OCI-LY7 (cell line): Measurements from ENCODE around the gene EED. TPM values are rescaled to one million over a fixed set of nuclear protein-coding genes. Genes with fewer than 3 reads are reported as not detected.

Source experiments
- BruUV-seq: library from RNA; stranded (reverse); fragments of 400-500 nt; replicated peaks from 2 replicates; lab custom pipeline; 2021; lab: Mats Ljungman, UMichigan
- CTCF ChIA-PET: fragments of 300-600 bp; sonication (Branson Sonifier 250); formaldehyde crosslinking; loops from one replicate; lab custom pipeline; 2022; ENCODE audit warnings: antibody characterized with exemption; ENCODE audit not compliant: unreplicated experiment; lab: Charles Lee
- POLR2A ChIA-PET: fragments of 300-600 bp; sonication (Branson Sonifier 250); formaldehyde crosslinking; loops from one replicate; lab custom pipeline; 2022; ENCODE audit warnings: antibody characterized with exemption; lab: Charles Lee
- DNase-seq: peaks from one replicate; pipeline ENCODE4 v3.0.0-alpha.2; 2015; ENCODE audit warnings: low spot score
- H2AFZ ChIP-seq: fragments of 200-600 bp; sonication (generic), shearing (Covaris generic); 2 replicates; pipeline ENCODE4 v1.6.1; 2014; ENCODE audit warnings: mild to moderate bottlenecking, antibody characterized with exemption, low read length, moderate library complexity
- H3K27ac ChIP-seq: fragments of 200-600 bp; sonication (generic); 2 replicates; pipeline ENCODE4 v1.5.1; 2014; ENCODE audit warnings: mixed run types, low read depth, mild to moderate bottlenecking, moderate library complexity, low read length, inconsistent platforms; ENCODE audit not compliant: poor library complexity, severe bottlenecking
- H3K36me3 ChIP-seq: fragments of 200-600 bp; sonication (generic); 2 replicates; pipeline ENCODE4 v1.6.1; 2014; ENCODE audit warnings: mild to moderate bottlenecking, antibody characterized with exemption, low read length, moderate library complexity, mixed read lengths; ENCODE audit not compliant: insufficient read depth
- H3K4me1 ChIP-seq: fragments of 200-600 bp; sonication (generic); 2 replicates; pipeline ENCODE4 v1.5.1; 2014; ENCODE audit warnings: mild to moderate bottlenecking, low read length; ENCODE audit not compliant: insufficient read depth, poor library complexity, severe bottlenecking
- H3K4me2 ChIP-seq: fragments of 200-600 bp; sonication (generic); 2 replicates; pipeline ENCODE4 v1.6.1; 2014; ENCODE audit warnings: mild to moderate bottlenecking, low read length
- H3K4me3 ChIP-seq: fragments of 200-600 bp; sonication (generic); 2 replicates; pipeline ENCODE4 v1.5.1; 2014; ENCODE audit warnings: mild to moderate bottlenecking, low read depth, low read length; ENCODE audit not compliant: poor library complexity, severe bottlenecking
- H3K79me2 ChIP-seq: fragments of 200-600 bp; sonication (generic); 2 replicates; pipeline ENCODE4 v1.6.1; 2016; ENCODE audit warnings: low read depth, mild to moderate bottlenecking, low read length, moderate library complexity, mixed read lengths; ENCODE audit not compliant: insufficient read depth
- H3K9me2 ChIP-seq: fragments of 200-600 bp; sonication (generic); 2 replicates; pipeline ENCODE4 v1.6.1; 2016; ENCODE audit warnings: mild to moderate bottlenecking, low read length, mixed read lengths; ENCODE audit not compliant: insufficient read depth
- H3K9me3 ChIP-seq: fragments of 200-600 bp; sonication (generic); 2 replicates; pipeline ENCODE4 v1.6.1; 2014; ENCODE audit warnings: mild to moderate bottlenecking, mixed run types, low read length, mixed read lengths
- H4K20me1 ChIP-seq: fragments of 200-600 bp; sonication (generic); 2 replicates; pipeline ENCODE4 v1.6.1; 2014; ENCODE audit warnings: mild to moderate bottlenecking, antibody characterized with exemption, low read length, moderate library complexity, mixed read lengths; ENCODE audit not compliant: insufficient read depth
- CTCF ChIP-seq: fragments of 200-600 bp; sonication (generic); conservative IDR thresholded peaks from 2 replicates; pipeline ENCODE4 v1.5.1; 2014; ENCODE audit warnings: mild to moderate bottlenecking, antibody characterized with exemption, low read length, moderate library complexity, mixed read lengths
- EZH2phosphoT487 ChIP-seq: fragments of 200-600 bp; sonication (generic); IDR thresholded peaks from 2 replicates; pipeline ENCODE4 v1.6.1; 2018; ENCODE audit warnings: low read depth, borderline replicate concordance, mild to moderate bottlenecking, mixed run types, antibody characterized with exemption, low read length, moderate library complexity, mixed read lengths
- intact Hi-C: fragments of 100-400 bp; cut with micrococcal nuclease; formaldehyde crosslinking; loops from one replicate; pipeline ENCODE4 v1.10.0; 2022; ENCODE audit not compliant: unreplicated experiment
- total RNA-seq, 2 experiments: library from RNA; depleted of rRNA in 1 of 2; stranded (reverse); fragments of >200 nt in 1 of 2; shearing (Covaris generic) in 1 of 2; gene quantifications; 2 replicates each; pipeline ENCODE4 v1.2.3, GENCODE V29; 2014 to 2022

Gene EED
- total RNA-seq, 2 experiments from 2014 or later = 25.2 to 40.2 TPM

GRCh38 chr11:86292912-86293616 is 48.5 kb downstream of the EED start:
- no TSS peak for BruUV-seq
- no peak overlapping the region for H3K4me2 ChIP-seq
- no peaks in the 10 kb centered on the region for H3K9me2 ChIP-seq
- no peak overlapping the region for H3K4me3 ChIP-seq
- no peak for TF ChIP-seq EZH2phosphoT487
- H4K20me1 ChIP-seq = no peaks in the 10 kb centered on the region
- H3K36me3 ChIP-seq = no peaks in the 10 kb centered on the region
- ChIA-PET CTCF (interaction anchor here (0.6 kb wide), 1 partner anchor 99 kb away, joined by 3 read pairs; no protein-coding TSS in a partner anchor), POLR2A (interaction anchor here (0.6 kb wide), 1 partner anchor 31 kb away, joined by 3 read pairs; no protein-coding TSS in a partner anchor)
- intact Hi-C loops = loop anchor here (1.0 kb wide), 1 partner anchor 439 kb away; no protein-coding TSS in a partner anchor
- no peak overlapping the region for H2AFZ ChIP-seq
- no peaks in the 10 kb centered on the region for H3K4me1 ChIP-seq
- H3K27ac ChIP-seq = no peak overlapping the region
- no peaks in the 10 kb centered on the region for H3K79me2 ChIP-seq
- DNase-seq = no peak
- no peaks in the 10 kb centered on the region for H3K9me3 ChIP-seq

GRCh38 chr11:86294026-86294425 is 49.5 kb downstream of the EED start:
- Histone ChIP-seq H3K4me1 (no peaks in the 10 kb centered on the region), H3K79me2 (no peaks in the 10 kb centered on the region), H3K36me3 (no peaks in the 10 kb centered on the region), H2AFZ (no peak overlapping the region), H3K4me3 (no peak overlapping the region), H3K9me3 (no peaks in the 10 kb centered on the region), H3K9me2 (no peaks in the 10 kb centered on the region), H3K4me2 (no peak overlapping the region), H4K20me1 (no peaks in the 10 kb centered on the region), H3K27ac (no peak overlapping the region)
- intact Hi-C loops = no loop called here
- no peak for TF ChIP-seq EZH2phosphoT487
- TF ChIP-seq CTCF = no peak
- no TSS peak for BruUV-seq
- POLR2A ChIA-PET = interaction anchor here (0.7 to 1.0 kb wide), 3 partner anchors 8 to 1672 kb away, joined by 3 read pairs; partner anchors contain the start of genes HIKESHI and TMEM126A
- no peak for DNase-seq
- CTCF ChIA-PET = no interaction called here

- DNase-seq = no peak
- Histone ChIP-seq H3K9me2 (no peaks in the 10 kb centered on the region), H2AFZ (peak overlapping the region; percentile 94), H3K4me1 (peaks cover 15% of the 10 kb centered on the region), H3K79me2 (peaks cover 36% of the 10 kb centered on the region), H4K20me1 (peaks cover 9% of the 10 kb centered on the region; the same call in 1 of the 2 replicates), H3K4me3 (peak overlapping the region; percentile 76), H3K9me3 (no peaks in the 10 kb centered on the region), H3K27ac (no peak overlapping the region), H3K4me2 (peak overlapping the region; percentile 85), H3K36me3 (peaks cover 15% of the 10 kb centered on the region)
- intact Hi-C loops = loop anchor here (1.0 to 2.0 kb wide), 2 partner anchors 56 to 637 kb away; partner anchors contain the start of gene CREBZF
- ChIA-PET CTCF (no interaction called here), POLR2A (interaction anchor here (0.7 to 1.6 kb wide), 6 partner anchors 10 to 674 kb away, joined by 3 to 8 read pairs (median 4); partner anchors contain the start of gene DLG2)
- TF ChIP-seq EZH2phosphoT487 = no peak
- no peak for TF ChIP-seq CTCF
- BruUV-seq = no TSS peak
Observed at GRCh38 chr11:86301742-86302091, 57.2 kb downstream of the EED start.
